A549 (cell line): ENCODE data around the gene STAT5A. TPM values are rescaled to one million over a fixed set of nuclear protein-coding genes. Genes with fewer than 3 reads are reported as not detected.

ENCODE experiments used
- ATAC-seq, 2 experiments: fragments of 200-7000 bp in 1 of 2; fragments of >200 bp in 1 of 2; cut with Nextera tagmentation in 1 of 2; cut with Tn5 transposase in 1 of 2; 3 replicates each; pipeline versions ENCODE4 v1.8.0 to v1.9.1; 2018 to 2020; ENCODE audit warnings: mild to moderate bottlenecking in 1 of 2, moderate library complexity in 1 of 2
- CTCF ChIA-PET: fragments of 300-600 bp; sonication (Branson Sonifier 250); formaldehyde crosslinking; extraction: SDS; loops from one replicate; lab custom pipeline; 2021; ENCODE audit warnings: antibody characterized with exemption, inconsistent platforms; lab: Yijun Ruan, JAX
- POLR2A ChIA-PET: fragments of 350-600 bp; formaldehyde crosslinking; extraction: SDS; loops from one replicate; lab custom pipeline; 2021; ENCODE audit warnings: antibody characterized with exemption, inconsistent platforms; lab: Yijun Ruan, JAX
- DNase-seq, 2 experiments: peaks; one replicate each; pipeline versions ENCODE4 v3.0.0 to v3.0.0-alpha.2; 2011 to 2016; ENCODE audit warnings: low read depth in 1 of 2, low spot score in 1 of 2
- FAIRE-seq: peaks from 2 replicates; lab custom pipeline; 2011; peaks lifted over from hg19 to GRCh38; lab: Jason Lieb, UNC
- H3K27ac ChIP-seq, 2 experiments: fragments of >200 bp; sonication (Bioruptor Twin); formaldehyde crosslinking; 3 replicates each; pipeline ENCODE4 v1.5.1; 2016 to 2017
- H3K4me1 ChIP-seq: fragments of >200 bp; sonication (Bioruptor Twin); formaldehyde crosslinking; 3 replicates; pipeline ENCODE4 v1.6.1; 2016
- H3K4me2 ChIP-seq: fragments of >200 bp; sonication (Bioruptor Twin); formaldehyde crosslinking; 3 replicates; pipeline ENCODE4 v1.6.1; 2016
- H3K4me3 ChIP-seq: fragments of >200 bp; sonication (Bioruptor Twin); formaldehyde crosslinking; 3 replicates; pipeline ENCODE4 v1.5.1; 2016
- H3K9me3 ChIP-seq: fragments of >200 bp; sonication (Bioruptor Twin); formaldehyde crosslinking; 3 replicates; pipeline ENCODE4 v1.6.1; 2016
- BHLHE40 ChIP-seq: IDR thresholded peaks from 2 replicates; pipeline ENCODE4 v1.6.1; 2012; ENCODE audit warnings: low read depth, low read length, inconsistent platforms
- CEBPB ChIP-seq, 2 experiments: fragments of >200 bp in 1 of 2; sonication (Bioruptor Twin) in 1 of 2; formaldehyde crosslinking in 1 of 2; IDR thresholded peaks; 2 replicates each; pipeline ENCODE4 v1.6.1; 2012 to 2016
- EHF ChIP-seq: fragments of 250-450 bp; sonication (Bioruptor Pico); IDR thresholded peaks from 2 replicates; pipeline ENCODE4 v1.5.0; 2020; ENCODE audit warnings: mild to moderate bottlenecking
- EP300 ChIP-seq, 2 experiments: fragments of >200 bp; sonication (Bioruptor Twin); formaldehyde crosslinking; IDR thresholded peaks; 2 replicates in 1 of 2; 3 replicates in 1 of 2; pipeline ENCODE4 v1.6.1; 2016 to 2017
- FOSB ChIP-seq: fragments of 250-450 bp; sonication (Bioruptor Pico); IDR thresholded peaks from 2 replicates; pipeline ENCODE4 v1.5.0; 2020; ENCODE audit warnings: mild to moderate bottlenecking, moderate library complexity
- FOSL2 ChIP-seq, 2 experiments: fragments of 450-650 bp in 1 of 2; fragments of >200 bp in 1 of 2; sonication (Bioruptor Twin) in 1 of 2; formaldehyde crosslinking; IDR thresholded peaks; 2 replicates each; pipeline versions ENCODE4 v1.5.0 to v1.6.1; 2016 to 2020; ENCODE audit warnings: mild to moderate bottlenecking in 1 of 2, moderate library complexity in 1 of 2
- GATA3 ChIP-seq: IDR thresholded peaks from 2 replicates; pipeline ENCODE4 v1.6.1; 2012; ENCODE audit warnings: borderline replicate concordance
- HDAC2 ChIP-seq: fragments of 200-600 bp; sonication (generic); IDR thresholded peaks from 2 replicates; pipeline ENCODE4 v1.6.1; 2016
- HEYL ChIP-seq: fragments of 250-450 bp; sonication (Bioruptor Pico); IDR thresholded peaks from 2 replicates; pipeline ENCODE4 v1.8.0; 2021; ENCODE audit warnings: mild to moderate bottlenecking, moderate library complexity
- HOXA7 ChIP-seq: fragments of 250-450 bp; sonication (Bioruptor Pico); IDR thresholded peaks from 2 replicates; pipeline ENCODE4 v1.5.0; 2020; ENCODE audit warnings: mild to moderate bottlenecking, moderate library complexity
- HOXB13 ChIP-seq: fragments of 250-450 bp; sonication (Bioruptor Pico); IDR thresholded peaks from 2 replicates; pipeline ENCODE4 v1.5.0; 2020; ENCODE audit warnings: low read depth, mild to moderate bottlenecking, moderate library complexity
- KDM5A ChIP-seq: fragments of 200-600 bp; sonication (generic); IDR thresholded peaks from 2 replicates; pipeline ENCODE4 v1.6.1; 2016; ENCODE audit warnings: antibody characterized with exemption, mild to moderate bottlenecking
- MYC ChIP-seq: IDR thresholded peaks from 2 replicates; pipeline ENCODE4 v1.6.1; 2012; ENCODE audit warnings: mild to moderate bottlenecking, inconsistent platforms, low read length, improper control_type of control experiment, borderline replicate concordance
- NFE2L2 ChIP-seq: fragments of 150-350 bp; conservative IDR thresholded peaks from 2 replicates; pipeline ENCODE4 v1.6.1; 2014; ENCODE audit warnings: low read length
- NPAS2 ChIP-seq: fragments of 250-450 bp; sonication (Bioruptor Pico); IDR thresholded peaks from 2 replicates; pipeline ENCODE4 v1.8.0; 2022; ENCODE audit warnings: mild to moderate bottlenecking, moderate library complexity, borderline replicate concordance
- NR3C1 ChIP-seq: fragments of >200 bp; sonication (Bioruptor Twin); formaldehyde crosslinking; IDR thresholded peaks from 3 replicates; pipeline ENCODE4 v1.6.1; 2017
- PBX3 ChIP-seq: IDR thresholded peaks from 2 replicates; pipeline ENCODE4 v1.6.1; 2012
- POLR2AphosphoS2 ChIP-seq: conservative IDR thresholded peaks from 2 replicates; pipeline ENCODE4 v1.6.1; 2012; ENCODE audit warnings: low read length, improper control_type of control experiment, inconsistent platforms
- RAD21 ChIP-seq, 2 experiments: fragments of >200 bp in 1 of 2; sonication (Bioruptor Twin) in 1 of 2; formaldehyde crosslinking in 1 of 2; IDR thresholded peaks in 1 of 2; conservative IDR thresholded peaks in 1 of 2; 2 replicates in 1 of 2; 3 replicates in 1 of 2; pipeline ENCODE4 v1.6.1; 2012 to 2018; ENCODE audit warnings: inconsistent platforms in 1 of 2
- RARB ChIP-seq: fragments of 250-450 bp; sonication (Bioruptor Pico); IDR thresholded peaks from 2 replicates; pipeline ENCODE4 v1.8.0; 2021; ENCODE audit warnings: mild to moderate bottlenecking, moderate library complexity
- REST ChIP-seq: fragments of 200-600 bp; sonication (generic); IDR thresholded peaks from 2 replicates; pipeline ENCODE4 v1.6.1; 2016; ENCODE audit warnings: antibody characterized with exemption, mild to moderate bottlenecking, moderate library complexity
- TFCP2L1 ChIP-seq: fragments of 250-450 bp; sonication (Bioruptor Pico); IDR thresholded peaks from 2 replicates; pipeline ENCODE4 v1.5.0; 2021; ENCODE audit warnings: mild to moderate bottlenecking
- ZFP36 ChIP-seq: fragments of 450-650 bp; IDR thresholded peaks from 2 replicates; pipeline ENCODE4 v1.6.1; 2014; ENCODE audit warnings: borderline replicate concordance; ENCODE audit not compliant: partially characterized antibody
- ZNF302 ChIP-seq: fragments of 250-450 bp; sonication (Bioruptor Pico); IDR thresholded peaks from 2 replicates; pipeline ENCODE4 v1.9.0; 2021; ENCODE audit warnings: inconsistent platforms, mild to moderate bottlenecking, moderate library complexity
- ZSCAN20 ChIP-seq: fragments of 250-450 bp; sonication (Bioruptor Pico); IDR thresholded peaks from 2 replicates; pipeline ENCODE4 v1.8.0; 2022; ENCODE audit warnings: mild to moderate bottlenecking, moderate library complexity
- WGBS: methylation state at CpG from one replicate; pipeline ENCODE4 v1.1.6; 2017; ENCODE audit errors: missing lambda C conversion rate; 5-methylcytosine and 5-hydroxymethylcytosine counted together
- polyA plus RNA-seq, 4 experiments: library from polyadenylated mRNA; depleted of rRNA in 3 of 4; stranded (reverse); fragments of >200 nt; fragmentation: RNase III in 1 of 4; extraction: RNeasy Plus Mini Kit Qiagen cat#74134 plus additional on column Dnase treatment in 1 of 4; gene quantifications; 2 replicates in 3 of 4; 3 replicates in 1 of 4; pipeline ENCODE4 v1.2.3, GENCODE V29; 2011 to 2017
- TF ChIP-seq, protein P1 (sequence below): fragments of >200 bp; sonication (Bioruptor Twin); formaldehyde crosslinking; IDR thresholded peaks from 2 replicates; pipeline ENCODE4 v1.6.1; 2016

STAT5A gene
- polyA plus RNA-seq, 2 of the 4 experiments (the other 2 are of a cell fraction): 2.2 to 4.0 TPM

DNA sequence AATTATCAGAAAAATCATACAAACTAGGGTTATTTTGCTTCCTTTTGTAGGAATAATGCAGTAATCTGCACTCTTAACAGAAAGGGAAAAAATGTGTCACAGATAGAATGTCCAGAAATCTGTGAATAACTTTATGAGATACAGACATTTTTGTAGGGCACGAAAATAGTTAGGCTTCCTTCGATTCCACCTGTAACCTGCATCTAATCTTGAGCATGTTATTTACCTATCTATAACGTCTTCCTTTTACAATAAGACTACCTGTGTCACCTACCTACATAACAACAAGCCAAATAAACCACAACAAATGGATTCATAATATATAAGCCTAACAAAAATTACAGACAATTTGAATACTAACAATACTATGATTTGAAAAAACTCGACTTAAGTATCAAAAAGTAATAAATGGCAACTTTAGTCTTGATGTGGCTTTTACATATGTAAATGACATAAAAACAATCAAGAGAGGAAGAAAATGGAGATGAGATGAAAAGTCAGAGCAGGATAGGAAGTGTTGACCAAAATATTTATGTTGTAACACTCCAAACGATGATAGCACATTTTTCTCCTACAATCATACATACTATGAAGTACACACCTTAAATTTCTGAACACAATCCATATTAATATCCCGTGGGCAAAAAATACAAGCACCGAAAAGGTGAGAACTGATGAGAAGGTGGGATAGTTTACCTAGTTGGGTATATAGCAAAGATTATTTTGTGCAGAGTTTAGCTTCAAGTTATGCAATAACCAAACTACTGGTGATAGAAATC is 14.6 kb upstream of the STAT5A start:
- WGBS: 77% methylated on average over 7 of the region's 7 CpGs
- Histone ChIP-seq H3K4me3 (no peak overlapping the region), H3K9me3 (no peaks in the 10 kb centered on the region), H3K4me1 (peaks cover 52% of the 10 kb centered on the region), H3K27ac (no peak overlapping the region), H3K4me2 (peak overlapping the region; percentile 88)
- FAIRE-seq: peak; percentile 28
- no peak for TF ChIP-seq CEBPB (IDR thresholded peaks at IDR 0.05)
- no peak for TF ChIP-seq ZNF302 (CRISPR knock-in tag)
- TF ChIP-seq PBX3: no peak
- TF ChIP-seq TFCP2L1 (CRISPR knock-in tag): no peak
- no peak for TF ChIP-seq FOSB (CRISPR knock-in tag)
- TF ChIP-seq RARB: no peak
- TF ChIP-seq KDM5A: no peak
- no peak for TF ChIP-seq HDAC2
- TF ChIP-seq EP300 (IDR thresholded peaks at IDR 0.05): no peak
- ATAC-seq: no peak
- ChIA-PET CTCF (interaction anchor here (0.7 to 1.2 kb wide), 3 partner anchors 10 to 39 kb away, joined by 3 read pairs; no protein-coding TSS in a partner anchor), POLR2A (interaction anchor here (0.6 to 1.5 kb wide), 4 partner anchors 15 to 496 kb away, joined by 3 to 8 read pairs (median 4); partner anchors contain the start of gene STAT5A)
- DNase-seq: no peak

GRCh38 chr17:42274253-42274542 is 14.1 kb upstream of the STAT5A start:
- H3K9me3 ChIP-seq: no peaks in the 10 kb centered on the region
- WGBS: 88% methylated on average over 3 of the region's 3 CpGs
- TF ChIP-seq EHF (CRISPR knock-in tag) (no peak), NR3C1 (no peak), POLR2AphosphoS2 (no peak), HOXA7 (CRISPR knock-in tag) (no peak), TFCP2L1 (CRISPR knock-in tag) (no peak), MYC (no peak), ZFP36 (no peak)
- POLR2A ChIA-PET: interaction anchor here (0.6 to 1.5 kb wide), 4 partner anchors 14 to 497 kb away, joined by 3 to 8 read pairs (median 4); partner anchors contain the start of gene STAT5A
- ATAC-seq (no peak), DNase-seq (no peak), FAIRE-seq (no peak)
- no peak overlapping the region for H3K4me3 ChIP-seq
- peaks cover 46% of the 10 kb centered on the region for H3K4me1 ChIP-seq
- peak overlapping the region; percentile 88 for H3K4me2 ChIP-seq
- CTCF ChIA-PET: interaction anchor here (1.2 to 1.5 kb wide), 3 partner anchors 15 to 52 kb away, joined by 3 to 5 read pairs (median 3); no protein-coding TSS in a partner anchor
- no peak overlapping the region for H3K27ac ChIP-seq

GRCh38 chr17:42274812-42275526 is 13.3 kb upstream of the STAT5A start:
- ChIA-PET POLR2A (interaction anchor here (0.6 to 1.5 kb wide), 2 partner anchors 14 to 17 kb away, joined by 4 read pairs; partner anchors contain the start of gene STAT5A), CTCF (interaction anchor here (0.6 to 2.0 kb wide), 9 partner anchors 8 to 103 kb away, joined by 3 to 8 read pairs (median 4); no protein-coding TSS in a partner anchor)
- FAIRE-seq (no peak), ATAC-seq (peak in 1 of 2 experiments; percentile 12; a peak in 1 of 6 replicates), DNase-seq (no peak)
- peak overlapping the region; percentile 94 to 96 for H3K27ac ChIP-seq
- peak overlapping the region; percentile 65 for H3K4me3 ChIP-seq
- peaks cover 39% of the 10 kb centered on the region for H3K4me1 ChIP-seq
- peak overlapping the region; percentile 88 for H3K4me2 ChIP-seq
- TF ChIP-seq RAD21 (conservative IDR thresholded peaks at IDR 0.05 in 1 of 2, IDR thresholded peaks at IDR 0.05 in 1 of 2): no peak
- TF ChIP-seq HEYL: no peak
- no peak for TF ChIP-seq POLR2AphosphoS2
- TF ChIP-seq NFE2L2: no peak
- TF ChIP-seq TFCP2L1 (CRISPR knock-in tag): no peak
- TF ChIP-seq HDAC2: no peak
- TF ChIP-seq EP300 (IDR thresholded peaks at IDR 0.05): no peak
- TF ChIP-seq FOSB (CRISPR knock-in tag): no peak
- no peak for TF ChIP-seq RARB
- TF ChIP-seq HOXB13: no peak
- TF ChIP-seq, protein P1, sequence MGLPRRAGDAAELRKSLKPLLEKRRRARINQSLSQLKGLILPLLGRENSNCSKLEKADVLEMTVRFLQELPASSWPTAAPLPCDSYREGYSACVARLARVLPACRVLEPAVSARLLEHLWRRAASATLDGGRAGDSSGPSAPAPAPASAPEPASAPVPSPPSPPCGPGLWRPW: no peak
- no peak for TF ChIP-seq ZSCAN20
- TF ChIP-seq HOXA7 (CRISPR knock-in tag): no peak
- TF ChIP-seq REST: no peak
- no peak for TF ChIP-seq EHF (CRISPR knock-in tag)
- no peak for TF ChIP-seq NPAS2 (CRISPR knock-in tag)
- no peak for TF ChIP-seq BHLHE40
- TF ChIP-seq FOSL2 (IDR thresholded peaks at IDR 0.05): no peak
- TF ChIP-seq FOSL2 (CRISPR knock-in tag; IDR thresholded peaks at IDR 0.05): no peak
- no peak for TF ChIP-seq GATA3
- 62% methylated on average over 13 of the region's 13 CpGs for WGBS
- no peaks in the 10 kb centered on the region for H3K9me3 ChIP-seq
